GM19099 (cell line): ENCODE data around the gene TRIM72.

Experiments used
- POLR2A ChIP-seq: IDR thresholded peaks from 3 replicates; pipeline ENCODE4 v1.6.1; 2011; ENCODE audit warnings: low read depth; ENCODE audit not compliant: insufficient read length; ENCODE audit errors: extremely low read depth

TRIM72 gene

DNA sequence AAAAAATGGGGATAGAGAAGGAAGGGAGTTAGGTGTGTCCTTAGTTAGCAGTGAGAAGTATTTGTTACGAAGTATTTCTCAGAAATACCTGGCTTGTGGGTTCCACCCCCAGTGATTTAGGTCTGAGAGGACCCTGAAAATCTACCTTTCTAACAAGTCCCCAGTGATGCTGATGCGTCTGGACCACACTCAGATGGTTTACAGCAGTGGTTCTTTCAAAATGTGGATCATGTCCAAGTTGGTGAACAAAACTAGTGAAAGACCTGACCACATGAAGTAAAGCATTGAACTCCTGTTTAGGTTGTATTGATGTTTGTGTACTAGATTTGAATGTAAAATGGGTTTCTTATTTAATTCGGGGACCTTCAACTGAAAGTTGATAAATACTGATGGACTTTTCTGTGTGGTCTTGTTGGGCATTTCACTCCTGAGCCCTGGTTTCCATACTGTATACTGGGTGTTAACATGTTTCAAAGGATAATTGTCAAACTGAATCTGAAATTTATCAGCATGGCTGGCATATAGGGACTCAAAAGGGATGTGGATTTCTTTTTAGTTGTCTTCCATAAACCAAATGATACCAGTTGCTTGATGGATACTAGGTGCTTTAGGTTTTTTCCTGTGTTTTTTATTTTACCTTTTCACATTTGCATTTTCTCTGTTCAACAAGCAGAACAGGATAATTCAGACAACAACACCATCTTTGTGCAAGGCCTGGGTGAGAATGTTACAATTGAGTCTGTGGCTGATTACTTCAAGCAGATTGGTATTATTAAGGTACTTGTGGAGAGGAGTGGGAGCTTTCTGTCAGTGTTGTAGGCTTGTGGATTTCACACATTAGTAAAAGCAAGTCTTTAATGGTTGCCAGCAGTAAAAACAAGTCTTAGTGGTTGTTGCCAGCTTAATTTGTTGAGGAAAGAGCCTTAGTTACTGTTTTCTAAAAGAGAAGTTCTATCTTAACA, 25.2 kb upstream of the TRIM72 start:
- TF ChIP-seq POLR2A, result no peak

- TF ChIP-seq POLR2A, result no peak
Observed at GRCh38 chr16:31189412-31189778, 24.5 kb upstream of the TRIM72 start.

GRCh38 chr16:31190061-31190460, 23.9 kb upstream of the TRIM72 start:
- no peak for TF ChIP-seq POLR2A

GRCh38 chr16:31190818-31191444, 23.0 kb upstream of the TRIM72 start:
- TF ChIP-seq POLR2A, result no peak

DNA sequence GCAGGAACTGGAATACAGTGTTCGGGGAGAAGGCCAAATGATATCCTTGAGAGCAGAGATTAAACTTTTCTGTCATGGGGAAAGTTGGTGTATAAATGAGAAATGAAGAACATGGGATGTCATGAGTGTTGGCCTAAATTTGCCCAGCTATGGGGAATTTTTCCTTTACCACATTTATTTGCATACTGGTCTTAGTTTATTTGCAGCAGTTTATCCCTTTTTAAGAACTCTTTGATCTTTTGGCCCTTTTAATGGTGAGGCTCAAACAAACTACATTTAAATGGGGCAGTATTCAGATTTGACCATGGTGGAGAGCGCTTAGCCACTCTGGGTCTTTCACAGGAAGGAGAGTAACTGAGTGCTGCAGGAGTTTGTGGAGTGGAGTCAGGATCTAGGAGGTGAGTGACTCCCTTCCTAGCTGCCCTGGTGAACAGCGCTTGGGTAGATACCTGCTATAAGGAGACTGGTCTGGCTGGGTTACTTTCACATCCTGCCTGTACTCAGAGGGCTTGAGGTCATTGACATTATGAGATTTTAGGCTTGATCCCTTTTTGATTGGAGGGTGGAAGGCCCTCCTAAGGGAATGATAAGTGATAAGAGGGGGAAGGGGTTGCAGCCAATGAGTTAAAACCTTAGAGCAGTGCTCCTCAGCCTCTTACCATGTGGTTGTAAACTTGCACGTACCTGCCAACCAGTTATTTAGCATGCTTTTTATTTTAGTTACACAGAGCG, 22.1 kb upstream of the TRIM72 start:
- no peak for TF ChIP-seq POLR2A

DNA sequence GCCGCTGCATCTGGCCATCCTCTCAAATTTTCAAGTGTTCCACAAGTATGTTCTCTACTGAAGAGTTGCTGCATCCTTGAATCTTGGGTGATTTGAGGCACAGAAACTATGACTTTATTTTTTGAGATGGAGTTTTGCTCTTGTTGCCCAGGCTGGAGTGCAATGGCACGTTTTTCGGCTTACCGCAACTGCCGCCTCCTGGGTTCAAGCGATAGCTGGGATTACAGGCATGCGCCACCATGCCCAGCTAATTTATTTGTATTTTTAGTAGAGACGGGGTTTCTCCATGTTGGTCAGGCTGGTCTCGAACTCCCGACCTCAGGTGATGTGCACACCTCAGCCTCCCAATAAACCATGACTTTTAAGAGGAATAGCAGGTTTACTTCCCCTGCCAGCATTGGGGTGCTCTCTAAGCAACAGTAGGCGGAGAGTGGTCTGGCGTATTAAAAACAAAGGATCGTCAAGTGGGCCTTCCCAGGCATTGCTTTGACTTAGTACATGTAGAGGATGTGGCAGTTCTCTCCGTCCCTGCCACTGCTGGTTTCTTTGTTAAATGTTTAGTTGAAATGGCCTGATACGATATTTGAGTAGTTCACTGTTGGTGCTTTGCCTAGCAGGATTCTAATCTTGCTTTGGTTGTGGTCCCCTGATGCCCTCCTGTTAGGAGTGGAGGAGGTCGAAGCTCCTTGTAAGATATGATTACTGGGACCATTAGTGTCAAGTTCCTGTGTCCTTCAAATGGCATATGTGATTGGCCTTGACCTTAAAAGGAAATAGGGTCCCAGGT, 20.9 kb upstream of the TRIM72 start:
- no peak for TF ChIP-seq POLR2A

- peak; percentile 21 for TF ChIP-seq POLR2A
Observed at GRCh38 chr16:31193874-31194273, 20.0 kb upstream of the TRIM72 start.

GRCh38 chr16:31194898-31195297, 19.0 kb upstream of the TRIM72 start:
- no peak for TF ChIP-seq POLR2A

GRCh38 chr16:31196324-31197088, 17.4 kb upstream of the TRIM72 start:
- TF ChIP-seq POLR2A, result no peak

- TF ChIP-seq POLR2A, result no peak
Observed at GRCh38 chr16:31198207-31198882, 15.6 kb upstream of the TRIM72 start.

GRCh38 chr16:31199430-31200041, 14.4 kb upstream of the TRIM72 start:
- TF ChIP-seq POLR2A, result peak; percentile 21

DNA sequence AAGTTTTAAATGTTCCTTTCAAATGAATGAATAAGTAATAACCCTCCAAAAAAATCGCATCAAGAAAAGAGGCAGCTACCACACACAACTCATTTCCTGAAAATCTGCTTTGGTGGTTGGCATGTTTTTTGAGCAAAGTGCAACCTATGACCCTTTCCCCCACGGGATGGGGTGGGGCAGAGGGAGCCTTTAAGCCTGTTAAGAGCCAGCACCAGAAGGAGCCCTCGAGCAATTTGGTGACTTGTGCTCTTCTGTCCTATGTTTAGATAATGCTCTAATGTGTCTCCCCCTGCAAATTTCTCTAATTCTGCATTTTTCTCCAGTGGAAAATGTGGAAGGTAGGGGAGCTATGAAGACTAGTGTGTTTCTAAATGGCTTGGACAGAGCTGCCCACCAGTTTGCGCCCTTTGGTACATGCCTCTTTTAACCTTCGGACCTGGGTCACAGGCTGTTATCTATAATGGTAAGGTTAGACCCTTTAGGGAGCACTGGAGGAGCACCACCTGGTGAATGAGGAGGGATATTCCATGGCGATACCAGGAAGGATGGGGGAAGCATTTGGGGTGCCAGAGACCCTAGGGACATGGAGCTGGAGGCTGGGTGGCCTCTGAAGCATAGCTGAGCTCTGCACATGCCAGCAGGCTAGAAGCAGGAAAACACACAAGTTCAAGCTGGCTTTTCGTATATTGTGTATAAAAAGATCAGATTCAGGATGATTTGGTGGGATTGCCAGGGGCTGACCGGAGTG, 12.9 kb upstream of the TRIM72 start:
- no peak for TF ChIP-seq POLR2A

DNA sequence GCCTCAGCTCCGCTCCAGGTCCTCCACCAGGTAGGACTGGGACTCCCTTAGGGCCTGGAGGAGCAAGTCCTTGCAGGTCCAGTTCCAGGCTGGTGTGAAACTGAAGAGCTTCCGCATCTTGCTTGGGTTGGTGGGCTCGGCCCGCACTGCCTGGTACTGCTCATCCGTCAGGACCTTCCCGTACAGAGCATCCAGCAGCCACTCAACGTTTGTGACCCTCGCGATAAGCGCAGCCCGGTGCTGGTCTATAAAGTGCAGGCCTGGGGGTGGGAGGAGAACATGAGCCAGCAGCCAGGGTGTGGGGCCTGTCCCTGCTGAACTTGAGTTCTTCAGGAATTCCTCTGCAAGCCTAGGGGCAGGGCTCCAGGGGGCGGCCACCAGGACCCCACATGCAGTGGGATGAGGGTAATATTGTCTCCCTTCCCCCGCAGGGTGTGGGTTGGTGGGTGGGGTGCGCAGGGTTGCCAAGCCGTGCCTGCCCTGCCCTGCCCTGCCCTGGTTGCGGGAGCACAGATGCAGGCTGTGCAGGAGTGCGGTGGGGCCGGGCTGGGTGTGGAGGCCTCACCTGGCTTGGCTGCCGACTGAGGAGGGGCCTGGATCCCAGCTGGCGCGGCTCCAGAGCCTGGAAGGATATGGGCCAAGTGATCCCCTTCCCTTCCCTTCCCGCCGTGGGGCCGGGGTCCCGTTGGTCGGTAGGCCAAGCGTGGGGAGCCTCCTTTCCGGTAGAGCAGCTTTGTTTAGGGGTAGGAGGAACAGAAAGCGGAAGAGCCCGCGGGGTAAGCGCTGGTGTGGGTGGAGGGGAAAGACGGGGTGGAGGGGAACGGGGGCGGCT, 12.1 kb upstream of the TRIM72 start:
- TF ChIP-seq POLR2A, result no peak
